ENCODE measurements around the gene PNMA6A. TPM values are rescaled to one million over a fixed set of nuclear protein-coding genes. Genes with fewer than 3 reads are reported as not detected.

PNMA6A gene
- polyA plus RNA-seq, 1 of the 3 experiments (the other 2 are of a cell fraction) = 0.81 TPM

DNA sequence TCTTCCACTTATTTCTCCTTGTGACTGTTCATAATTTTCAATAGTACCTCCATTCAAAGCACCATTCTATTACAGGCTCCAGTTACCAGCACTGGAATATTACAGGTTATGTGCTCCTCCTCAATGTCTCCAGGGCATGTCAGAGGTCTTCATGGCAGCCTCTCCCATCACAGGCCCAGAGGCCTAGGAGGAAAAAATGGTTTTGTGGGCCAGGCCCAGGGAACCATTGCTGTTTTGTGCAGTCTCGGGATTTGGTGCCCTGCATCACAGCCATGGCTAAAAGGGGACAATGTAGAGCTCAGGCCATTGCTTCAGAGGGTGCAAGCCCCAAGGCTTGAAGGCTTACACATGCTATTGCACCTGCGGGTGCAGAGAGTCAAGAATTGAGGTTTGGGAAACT is 23.2 kb upstream of the PNMA6A start:
- no peak overlapping the region for H3K4me3 ChIP-seq (ENCODE audit: low read depth in 2 of 2, low read length in 1 of 2)
- no peak overlapping the region for H2AFZ ChIP-seq (ENCODE audit: low read depth)
- TF ChIP-seq YY1 (IDR thresholded peaks at IDR 0.05; ENCODE audit: low read depth) = no peak
- TF ChIP-seq RCOR1 (IDR thresholded peaks at IDR 0.05; ENCODE audit: low read length) = no peak
- no peak for TF ChIP-seq FOXJ3 (CRISPR knock-in tag; IDR thresholded peaks at IDR 0.05)
- TF ChIP-seq MXI1 (IDR thresholded peaks at IDR 0.05; ENCODE audit: low read depth, low read length) = no peak
- no peak for TF ChIP-seq EZH2phosphoT487 (IDR thresholded peaks at IDR 0.05; ENCODE audit: borderline replicate concordance, low read depth)
- no peak for TF ChIP-seq FOXM1 (IDR thresholded peaks at IDR 0.05; ENCODE audit: low read depth)
- no peak for TF ChIP-seq SMC3 (IDR thresholded peaks at IDR 0.05; ENCODE audit: low read depth, low read length)
- no peak for TF ChIP-seq JUND (IDR thresholded peaks at IDR 0.05)
- no peak for TF ChIP-seq FOSL2 (IDR thresholded peaks at IDR 0.05; ENCODE audit: borderline replicate concordance, low read depth)
- no peak overlapping the region for H3K9ac ChIP-seq
- H3K9me2 ChIP-seq = no peaks in the 10 kb centered on the region
- no peak overlapping the region for H3K27ac ChIP-seq (ENCODE audit: low read depth in 2 of 2, low read length in 1 of 2)
- no peak for DNase-seq
- H3K4me2 ChIP-seq = no peak overlapping the region
- no peaks in the 10 kb centered on the region for H3K9me3 ChIP-seq
- 0% methylated on average over 2 of the region's 2 CpGs for WGBS (ENCODE audit: low lambda C conversion rate)
- no peaks in the 10 kb centered on the region for H3K79me2 ChIP-seq (ENCODE audit: insufficient read depth)
- no peaks in the 10 kb centered on the region for H3F3A ChIP-seq (replicated peaks; ENCODE audit: insufficient read depth)
- H3K36me3 ChIP-seq (replicated peaks in 1 of 2; ENCODE audit: control insufficient read depth in 1 of 2, insufficient read depth in 2 of 2, low read length in 1 of 2) = no peaks in the 10 kb centered on the region
- H3K4me1 ChIP-seq (ENCODE audit: control insufficient read depth in 1 of 2, insufficient read depth in 2 of 2, low read depth in 1 of 2, low read length in 1 of 2) = no peaks in the 10 kb centered on the region
- POLR2A ChIA-PET = no interaction called here
- CTCF ChIA-PET = interaction anchor here (2.6 kb wide), 1 partner anchor 17 kb away, joined by 10 read pairs; no protein-coding TSS in a partner anchor
- H3K27me3 ChIP-seq (ENCODE audit: insufficient read depth) = peaks cover 19% of the 10 kb centered on the region
- no peaks in the 10 kb centered on the region for H4K20me1 ChIP-seq (ENCODE audit: insufficient read depth)

DNA sequence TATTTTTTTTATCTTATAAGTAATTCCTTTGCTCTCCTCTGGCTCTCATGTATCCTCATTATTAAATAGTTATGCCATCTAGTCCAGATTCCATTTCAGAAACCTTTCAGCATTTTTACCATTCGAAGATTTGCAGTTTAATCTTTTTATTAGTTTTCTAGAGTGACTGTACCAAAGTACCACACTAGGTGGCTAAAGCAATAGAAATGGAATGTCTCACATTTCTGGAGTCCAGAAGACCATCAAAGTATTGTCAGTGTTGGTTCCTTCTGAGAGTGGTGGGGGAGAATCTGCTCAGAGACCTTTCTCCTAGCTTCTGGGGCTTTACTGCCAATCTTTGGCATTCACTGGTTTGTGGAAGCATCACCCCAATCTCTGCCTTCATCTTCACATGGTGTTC is 19.7 kb upstream of the PNMA6A start:
- DNase-seq = no peak
- Histone ChIP-seq H3K9ac (no peak overlapping the region), H4K20me1 (ENCODE audit: insufficient read depth) (no peaks in the 10 kb centered on the region), H2AFZ (ENCODE audit: low read depth) (no peak overlapping the region), H3K9me3 (no peaks in the 10 kb centered on the region), H3K4me3 (ENCODE audit: low read depth in 2 of 2, low read length in 1 of 2) (no peak overlapping the region), H3F3A (replicated peaks; ENCODE audit: insufficient read depth) (no peaks in the 10 kb centered on the region), H3K9me2 (no peaks in the 10 kb centered on the region), H3K4me2 (no peak overlapping the region), H3K27me3 (ENCODE audit: insufficient read depth) (peaks cover 16% of the 10 kb centered on the region), H3K36me3 (replicated peaks in 1 of 2; ENCODE audit: control insufficient read depth in 1 of 2, insufficient read depth in 2 of 2, low read length in 1 of 2) (no peaks in the 10 kb centered on the region), H3K79me2 (ENCODE audit: insufficient read depth) (no peaks in the 10 kb centered on the region), H3K4me1 (ENCODE audit: control insufficient read depth in 1 of 2, insufficient read depth in 2 of 2, low read depth in 1 of 2, low read length in 1 of 2) (no peaks in the 10 kb centered on the region; a peak in 1 of 4 replicates), H3K27ac (ENCODE audit: low read depth in 2 of 2, low read length in 1 of 2) (no peak overlapping the region)
- ChIA-PET POLR2A (no interaction called here), CTCF (interaction anchor here (1.2 to 1.4 kb wide), 3 partner anchors 10 to 388 kb away, joined by 3 to 4 read pairs (median 4); no protein-coding TSS in a partner anchor)
- TF ChIP-seq ELF1 (IDR thresholded peaks at IDR 0.05) = no peak
- TF ChIP-seq, protein P1, sequence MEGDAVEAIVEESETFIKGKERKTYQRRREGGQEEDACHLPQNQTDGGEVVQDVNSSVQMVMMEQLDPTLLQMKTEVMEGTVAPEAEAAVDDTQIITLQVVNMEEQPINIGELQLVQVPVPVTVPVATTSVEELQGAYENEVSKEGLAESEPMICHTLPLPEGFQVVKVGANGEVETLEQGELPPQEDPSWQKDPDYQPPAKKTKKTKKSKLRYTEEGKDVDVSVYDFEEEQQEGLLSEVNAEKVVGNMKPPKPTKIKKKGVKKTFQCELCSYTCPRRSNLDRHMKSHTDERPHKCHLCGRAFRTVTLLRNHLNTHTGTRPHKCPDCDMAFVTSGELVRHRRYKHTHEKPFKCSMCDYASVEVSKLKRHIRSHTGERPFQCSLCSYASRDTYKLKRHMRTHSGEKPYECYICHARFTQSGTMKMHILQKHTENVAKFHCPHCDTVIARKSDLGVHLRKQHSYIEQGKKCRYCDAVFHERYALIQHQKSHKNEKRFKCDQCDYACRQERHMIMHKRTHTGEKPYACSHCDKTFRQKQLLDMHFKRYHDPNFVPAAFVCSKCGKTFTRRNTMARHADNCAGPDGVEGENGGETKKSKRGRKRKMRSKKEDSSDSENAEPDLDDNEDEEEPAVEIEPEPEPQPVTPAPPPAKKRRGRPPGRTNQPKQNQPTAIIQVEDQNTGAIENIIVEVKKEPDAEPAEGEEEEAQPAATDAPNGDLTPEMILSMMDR (IDR thresholded peaks at IDR 0.05) = peak; percentile 24
- WGBS (ENCODE audit: low lambda C conversion rate) = 0% methylated on average over 1 of the region's 1 CpG

Measured in SK-N-SH (cell line).